Measurements from ENCODE around the gene CWF19L2. TPM values are rescaled to one million over a fixed set of nuclear protein-coding genes. Genes with fewer than 3 reads are reported as not detected.

The CWF19L2 gene
- polyA plus RNA-seq (2012; rRNA removed) = 0.74 and 0.83 TPM in 2 replicates
- polyA plus RNA-seq (2012; cell fraction: cytosol; rRNA removed) = 1.2 and 1.7 TPM in 2 replicates
- polyA plus RNA-seq (2012; cell fraction: nucleus; rRNA removed) = 0.52 and 1.0 TPM in 2 replicates

- Histone ChIP-seq H3F3A (replicated peaks; ENCODE audit: insufficient read depth) (peaks cover 6% of the 10 kb centered on the region), H2AFZ (ENCODE audit: low read depth) (peak within 1 kb of the TSS; percentile 97), H3K9me3 (no peaks in the 10 kb centered on the region), H3K79me2 (ENCODE audit: insufficient read depth) (peaks cover 21% of the 10 kb centered on the region), H4K20me1 (ENCODE audit: insufficient read depth) (no peaks in the 10 kb centered on the region), H3K36me3 (replicated peaks in 1 of 2; ENCODE audit: control insufficient read depth in 1 of 2, insufficient read depth in 2 of 2, low read length in 1 of 2) (peaks cover 9 to 18% of the 10 kb centered on the region in 2 experiments), H3K27me3 (ENCODE audit: insufficient read depth) (no peaks in the 10 kb centered on the region), H3K4me3 (ENCODE audit: low read depth in 2 of 2, low read length in 1 of 2) (peak within 1 kb of the TSS; percentile 87 to 97), H3K27ac (ENCODE audit: low read depth in 2 of 2, low read length in 1 of 2) (peak within 1 kb of the TSS; percentile 59 to 78; a peak in 3 of 4 replicates), H3K9ac (peak within 1 kb of the TSS; percentile 81), H3K9me2 (no peaks in the 10 kb centered on the region), H3K4me1 (ENCODE audit: control insufficient read depth in 1 of 2, insufficient read depth in 2 of 2, low read depth in 1 of 2, low read length in 1 of 2) (peaks cover 4 to 18% of the 10 kb centered on the region in 2 experiments; a peak in 3 of 4 replicates), H3K4me2 (peak within 1 kb of the TSS; percentile 72)
- DNase-seq = peak; percentile 79
- WGBS (ENCODE audit: low lambda C conversion rate) = 1% methylated on average over 30 of the region's 30 CpGs
- ChIA-PET POLR2A (no interaction called here), CTCF (interaction anchor here (0.7 to 1.5 kb wide), 2 partner anchors 26 to 231 kb away, joined by 3 read pairs; no protein-coding TSS in a partner anchor)
- TF ChIP-seq SIN3A (IDR thresholded peaks at IDR 0.05; ENCODE audit: borderline replicate concordance, low read depth, low read length) (peak; percentile 91), RCOR1 (IDR thresholded peaks at IDR 0.05; ENCODE audit: low read length) (0 out of 2 replicates have a peak, but pooled peaks have one; percentile 6), ZBTB33 (IDR thresholded peaks at IDR 0.05; ENCODE audit: borderline replicate concordance, low read depth) (peak; percentile 71), FOXJ3 (CRISPR knock-in tag; IDR thresholded peaks at IDR 0.05) (no peak), SMC3 (IDR thresholded peaks at IDR 0.05; ENCODE audit: low read depth, low read length) (no peak), TCF12 (IDR thresholded peaks at IDR 0.05) (no peak), NFIC (IDR thresholded peaks at IDR 0.05; ENCODE audit: borderline replicate concordance) (no peak), IRF3 (IDR thresholded peaks at IDR 0.05; ENCODE audit: low read depth, low read length) (no peak), TEAD4 (IDR thresholded peaks at IDR 0.05; ENCODE audit: borderline replicate concordance, insufficient read depth) (no peak), EP300 (IDR thresholded peaks at IDR 0.05; ENCODE audit: borderline replicate concordance in 1 of 2, low read depth in 1 of 2, low read length in 1 of 2) (no peak), USF1 (IDR thresholded peaks at IDR 0.05; ENCODE audit: borderline replicate concordance, low read depth) (no peak), RAD21 (IDR thresholded peaks at IDR 0.05; ENCODE audit: low read length) (no peak), FOXM1 (IDR thresholded peaks at IDR 0.05; ENCODE audit: low read depth) (no peak), YY1 (IDR thresholded peaks at IDR 0.05; ENCODE audit: low read depth) (peak; percentile 95), RXRA (IDR thresholded peaks at IDR 0.05; ENCODE audit: borderline replicate concordance, low read depth) (no peak), EZH2phosphoT487 (IDR thresholded peaks at IDR 0.05; ENCODE audit: borderline replicate concordance, low read depth) (no peak), RFX5 (IDR thresholded peaks at IDR 0.05; ENCODE audit: low read length) (no peak), JUND (IDR thresholded peaks at IDR 0.05) (no peak), MXI1 (IDR thresholded peaks at IDR 0.05; ENCODE audit: low read depth, low read length) (peak; percentile 69; the same call in 1 of the 2 replicates)
- TF ChIP-seq, protein P1, sequence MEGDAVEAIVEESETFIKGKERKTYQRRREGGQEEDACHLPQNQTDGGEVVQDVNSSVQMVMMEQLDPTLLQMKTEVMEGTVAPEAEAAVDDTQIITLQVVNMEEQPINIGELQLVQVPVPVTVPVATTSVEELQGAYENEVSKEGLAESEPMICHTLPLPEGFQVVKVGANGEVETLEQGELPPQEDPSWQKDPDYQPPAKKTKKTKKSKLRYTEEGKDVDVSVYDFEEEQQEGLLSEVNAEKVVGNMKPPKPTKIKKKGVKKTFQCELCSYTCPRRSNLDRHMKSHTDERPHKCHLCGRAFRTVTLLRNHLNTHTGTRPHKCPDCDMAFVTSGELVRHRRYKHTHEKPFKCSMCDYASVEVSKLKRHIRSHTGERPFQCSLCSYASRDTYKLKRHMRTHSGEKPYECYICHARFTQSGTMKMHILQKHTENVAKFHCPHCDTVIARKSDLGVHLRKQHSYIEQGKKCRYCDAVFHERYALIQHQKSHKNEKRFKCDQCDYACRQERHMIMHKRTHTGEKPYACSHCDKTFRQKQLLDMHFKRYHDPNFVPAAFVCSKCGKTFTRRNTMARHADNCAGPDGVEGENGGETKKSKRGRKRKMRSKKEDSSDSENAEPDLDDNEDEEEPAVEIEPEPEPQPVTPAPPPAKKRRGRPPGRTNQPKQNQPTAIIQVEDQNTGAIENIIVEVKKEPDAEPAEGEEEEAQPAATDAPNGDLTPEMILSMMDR (IDR thresholded peaks at IDR 0.05) = no peak
- TF ChIP-seq, protein P2, sequence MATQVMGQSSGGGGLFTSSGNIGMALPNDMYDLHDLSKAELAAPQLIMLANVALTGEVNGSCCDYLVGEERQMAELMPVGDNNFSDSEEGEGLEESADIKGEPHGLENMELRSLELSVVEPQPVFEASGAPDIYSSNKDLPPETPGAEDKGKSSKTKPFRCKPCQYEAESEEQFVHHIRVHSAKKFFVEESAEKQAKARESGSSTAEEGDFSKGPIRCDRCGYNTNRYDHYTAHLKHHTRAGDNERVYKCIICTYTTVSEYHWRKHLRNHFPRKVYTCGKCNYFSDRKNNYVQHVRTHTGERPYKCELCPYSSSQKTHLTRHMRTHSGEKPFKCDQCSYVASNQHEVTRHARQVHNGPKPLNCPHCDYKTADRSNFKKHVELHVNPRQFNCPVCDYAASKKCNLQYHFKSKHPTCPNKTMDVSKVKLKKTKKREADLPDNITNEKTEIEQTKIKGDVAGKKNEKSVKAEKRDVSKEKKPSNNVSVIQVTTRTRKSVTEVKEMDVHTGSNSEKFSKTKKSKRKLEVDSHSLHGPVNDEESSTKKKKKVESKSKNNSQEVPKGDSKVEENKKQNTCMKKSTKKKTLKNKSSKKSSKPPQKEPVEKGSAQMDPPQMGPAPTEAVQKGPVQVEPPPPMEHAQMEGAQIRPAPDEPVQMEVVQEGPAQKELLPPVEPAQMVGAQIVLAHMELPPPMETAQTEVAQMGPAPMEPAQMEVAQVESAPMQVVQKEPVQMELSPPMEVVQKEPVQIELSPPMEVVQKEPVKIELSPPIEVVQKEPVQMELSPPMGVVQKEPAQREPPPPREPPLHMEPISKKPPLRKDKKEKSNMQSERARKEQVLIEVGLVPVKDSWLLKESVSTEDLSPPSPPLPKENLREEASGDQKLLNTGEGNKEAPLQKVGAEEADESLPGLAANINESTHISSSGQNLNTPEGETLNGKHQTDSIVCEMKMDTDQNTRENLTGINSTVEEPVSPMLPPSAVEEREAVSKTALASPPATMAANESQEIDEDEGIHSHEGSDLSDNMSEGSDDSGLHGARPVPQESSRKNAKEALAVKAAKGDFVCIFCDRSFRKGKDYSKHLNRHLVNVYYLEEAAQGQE (IDR thresholded peaks at IDR 0.05; ENCODE audit: low read depth, low read length) = 0 out of 2 replicates have a peak, but pooled peaks have one; percentile 45
- TF ChIP-seq, protein P3, sequence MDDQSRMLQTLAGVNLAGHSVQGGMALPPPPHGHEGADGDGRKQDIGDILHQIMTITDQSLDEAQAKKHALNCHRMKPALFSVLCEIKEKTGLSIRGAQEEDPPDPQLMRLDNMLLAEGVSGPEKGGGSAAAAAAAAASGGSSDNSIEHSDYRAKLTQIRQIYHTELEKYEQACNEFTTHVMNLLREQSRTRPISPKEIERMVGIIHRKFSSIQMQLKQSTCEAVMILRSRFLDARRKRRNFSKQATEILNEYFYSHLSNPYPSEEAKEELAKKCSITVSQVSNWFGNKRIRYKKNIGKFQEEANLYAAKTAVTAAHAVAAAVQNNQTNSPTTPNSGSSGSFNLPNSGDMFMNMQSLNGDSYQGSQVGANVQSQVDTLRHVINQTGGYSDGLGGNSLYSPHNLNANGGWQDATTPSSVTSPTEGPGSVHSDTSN (IDR thresholded peaks at IDR 0.05) = no peak
Observed at GRCh38 chr11:107457558-107458271, at the start of gene CWF19L2. Gene CWF19L2, minus strand, starts transcription at chr11:107457825. Its CDS starts 9 bp downstream, at chr11:107457816.

All from SK-N-SH (cell line).